Superior temporal gyrus (tissue), 1 donor: ENCODE data around the gene MRPL12.

Source experiments
- DNase-seq: peaks from one replicate; pipeline ENCODE4 v3.0.0-alpha.2; 2016; ENCODE audit errors: extremely low spot score

Gene MRPL12

GRCh38 chr17:81702934-81703746, at the start of gene MRPL12:
MRPL12 (plus strand) TSS chr17:81703367; CDS start chr17:81703502, 135 bp downstream.
- peak; percentile 99 for DNase-seq

- DNase-seq: no peak
Measured at GRCh38 chr17:81655378-81656117, 47.6 kb upstream of the MRPL12 start.

- no peak for DNase-seq
Measured at GRCh38 chr17:81656118-81656743, 46.9 kb upstream of the MRPL12 start, which contains the start of gene PDE6G. PDE6G (minus strand) TSS chr17:81656542; CDS start chr17:81653305, 3,237 bp downstream.

- no peak for DNase-seq
Measured at GRCh38 chr17:81656835-81657234, 46.3 kb upstream of the MRPL12 start.

- DNase-seq: no peak
Measured at GRCh38 chr17:81659038-81659437, 44.1 kb upstream of the MRPL12 start.

- DNase-seq: no peak
Measured at GRCh38 chr17:81660441-81660840, 42.7 kb upstream of the MRPL12 start.

GRCh38 chr17:81662002-81662401, 41.2 kb upstream of the MRPL12 start:
- no peak for DNase-seq

GRCh38 chr17:81664051-81664470, 39.1 kb upstream of the MRPL12 start:
- DNase-seq: no peak

- no peak for DNase-seq
Measured at GRCh38 chr17:81665205-81666091, 37.7 kb upstream of the MRPL12 start.

GRCh38 chr17:81666092-81666341, 37.1 kb upstream of the MRPL12 start:
- DNase-seq: no peak

GRCh38 chr17:81666342-81667191, 36.6 kb upstream of the MRPL12 start, which contains the start of the genes CCDC137 and OXLD1:
CCDC137 (plus strand) TSS chr17:81666737; CDS start chr17:81666767, 30 bp downstream.
OXLD1 (minus strand) TSS chr17:81666605; CDS start chr17:81666577, 28 bp downstream.
- peak; percentile 98 for DNase-seq

- no peak for DNase-seq
Measured at GRCh38 chr17:81667754-81668153, 35.4 kb upstream of the MRPL12 start.

GRCh38 chr17:81672504-81672903, 30.7 kb upstream of the MRPL12 start:
- DNase-seq: no peak

GRCh38 chr17:81672954-81673353, 30.2 kb upstream of the MRPL12 start:
- DNase-seq: no peak

GRCh38 chr17:81673561-81674258, 29.5 kb upstream of the MRPL12 start:
- no peak for DNase-seq

- DNase-seq: peak; percentile 29
Measured at GRCh38 chr17:81675515-81676221, 27.5 kb upstream of the MRPL12 start.

GRCh38 chr17:81676906-81677305, 26.3 kb upstream of the MRPL12 start:
- no peak for DNase-seq

- no peak for DNase-seq
Measured at GRCh38 chr17:81680150-81680549, 23.0 kb upstream of the MRPL12 start.

- DNase-seq: no peak
Measured at GRCh38 chr17:81681672-81682071, 21.5 kb upstream of the MRPL12 start.
